ENCODE results near the gene NRP1.

NRP1 gene

GRCh38 chr10:33287112-33287511 lies 47.4 kb downstream of the NRP1 start:
- no peaks in the 10 kb centered on the region for H3K79me2 ChIP-seq (ENCODE audit: control insufficient read depth, low read length)
- H3K9me3 ChIP-seq (ENCODE audit: control insufficient read depth, insufficient read depth, low read length), result no peaks in the 10 kb centered on the region
- no peaks in the 10 kb centered on the region for H3K36me3 ChIP-seq (ENCODE audit: control insufficient read depth, low read length)
- no peak overlapping the region for H3K4me2 ChIP-seq (ENCODE audit: low read length)
- no peak overlapping the region for H3K27ac ChIP-seq (ENCODE audit: low read depth, low read length)
- H3K4me3 ChIP-seq (ENCODE audit: low read length), result no peak overlapping the region
- no peak for TF ChIP-seq CTCF (IDR thresholded peaks at IDR 0.05; ENCODE audit: low read depth, low read length, poor library complexity, severe bottlenecking)
- TF ChIP-seq EZH2phosphoT487 (IDR thresholded peaks at IDR 0.05; ENCODE audit: borderline replicate concordance, low read length), result no peak
- H3K27me3 ChIP-seq (ENCODE audit: control insufficient read depth, low read length), result no peaks in the 10 kb centered on the region
- no peaks in the 10 kb centered on the region for H3K4me1 ChIP-seq (ENCODE audit: control insufficient read depth, low read length)
- no peaks in the 10 kb centered on the region for H3K9me2 ChIP-seq (replicated peaks; ENCODE audit: control insufficient read depth, low read length)
- H3F3A ChIP-seq (ENCODE audit: control insufficient read depth, insufficient read depth), result no peaks in the 10 kb centered on the region
- H4K20me1 ChIP-seq (ENCODE audit: control insufficient read depth, insufficient read depth, low read depth, low read length), result no peaks in the 10 kb centered on the region

GRCh38 chr10:33286157-33286934 lies 48.1 kb downstream of the NRP1 start:
- H3K79me2 ChIP-seq (ENCODE audit: control insufficient read depth, low read length), result no peaks in the 10 kb centered on the region

GRCh38 chr10:33284945-33285344 lies 49.5 kb downstream of the NRP1 start:
- no peak for TF ChIP-seq EZH2phosphoT487 (IDR thresholded peaks at IDR 0.05; ENCODE audit: borderline replicate concordance, low read length)
- no peak for TF ChIP-seq CTCF (IDR thresholded peaks at IDR 0.05; ENCODE audit: low read depth, low read length, poor library complexity, severe bottlenecking)
- Histone ChIP-seq H3K36me3 (ENCODE audit: control insufficient read depth, low read length) (no peaks in the 10 kb centered on the region), H3K9me2 (replicated peaks; ENCODE audit: control insufficient read depth, low read length) (no peaks in the 10 kb centered on the region), H3K4me2 (ENCODE audit: low read length) (no peak overlapping the region), H3K79me2 (ENCODE audit: control insufficient read depth, low read length) (no peaks in the 10 kb centered on the region), H3K4me1 (ENCODE audit: control insufficient read depth, low read length) (no peaks in the 10 kb centered on the region), H4K20me1 (ENCODE audit: control insufficient read depth, insufficient read depth, low read depth, low read length) (no peaks in the 10 kb centered on the region), H3K27me3 (ENCODE audit: control insufficient read depth, low read length) (no peaks in the 10 kb centered on the region), H3K27ac (ENCODE audit: low read depth, low read length) (no peak overlapping the region), H3K4me3 (ENCODE audit: low read length) (no peak overlapping the region), H3K9me3 (ENCODE audit: control insufficient read depth, insufficient read depth, low read length) (no peaks in the 10 kb centered on the region), H3F3A (ENCODE audit: control insufficient read depth, insufficient read depth) (no peaks in the 10 kb centered on the region)

More at GRCh38 chr10:33286157-33286934, 48.1 kb downstream of the NRP1 start:
- H3K9me2 ChIP-seq (replicated peaks; ENCODE audit: control insufficient read depth, low read length), result no peaks in the 10 kb centered on the region
- no peaks in the 10 kb centered on the region for H3K4me1 ChIP-seq (ENCODE audit: control insufficient read depth, low read length)
- no peaks in the 10 kb centered on the region for H3K9me3 ChIP-seq (ENCODE audit: control insufficient read depth, insufficient read depth, low read length)
- no peaks in the 10 kb centered on the region for H3K27me3 ChIP-seq (ENCODE audit: control insufficient read depth, low read length)
- H3F3A ChIP-seq (ENCODE audit: control insufficient read depth, insufficient read depth), result no peaks in the 10 kb centered on the region
- no peak overlapping the region for H3K4me3 ChIP-seq (ENCODE audit: low read length)
- H3K27ac ChIP-seq (ENCODE audit: low read depth, low read length), result no peak overlapping the region
- TF ChIP-seq EZH2phosphoT487 (IDR thresholded peaks at IDR 0.05; ENCODE audit: borderline replicate concordance, low read length), result no peak
- no peak for TF ChIP-seq CTCF (IDR thresholded peaks at IDR 0.05; ENCODE audit: low read depth, low read length, poor library complexity, severe bottlenecking)
- no peak overlapping the region for H3K4me2 ChIP-seq (ENCODE audit: low read length)
- no peaks in the 10 kb centered on the region for H4K20me1 ChIP-seq (ENCODE audit: control insufficient read depth, insufficient read depth, low read depth, low read length)
- no peaks in the 10 kb centered on the region for H3K36me3 ChIP-seq (ENCODE audit: control insufficient read depth, low read length)
